Esophagus muscularis mucosa (tissue), 4 donors: ENCODE data around the gene RNF217. TPM values are rescaled to one million over a fixed set of nuclear protein-coding genes. Genes with fewer than 3 reads are reported as not detected.

Experiments used
- DNase-seq: peaks from one replicate; pipeline ENCODE4 v3.0.0-alpha.2; 2017; ENCODE audit errors: extremely low spot score
- H3K27ac ChIP-seq, 4 donors: fragments of 200-600 bp; sonication (generic); replicated peaks in 1 of 4; 1 replicate in 3 of 4; 2 replicates in 1 of 4; pipeline ENCODE4 v1.5.1; 2016 to 2019; ENCODE audit warnings: mild to moderate bottlenecking in 1 of 4
- H3K27me3 ChIP-seq, 4 donors: fragments of 200-600 bp; sonication (generic); one replicate each; pipeline versions ENCODE4 v1.5.1 to v1.6.0; 2016 to 2019
- H3K36me3 ChIP-seq, 4 donors: fragments of 200-600 bp; sonication (generic); one replicate each; pipeline ENCODE4 v1.5.1; 2016 to 2019
- H3K4me1 ChIP-seq, 4 donors: fragments of 200-600 bp; sonication (generic); one replicate each; pipeline ENCODE4 v1.5.1; 2016 to 2019
- H3K4me3 ChIP-seq, 4 donors: fragments of 200-600 bp; sonication (generic); 1 replicate in 2 of 4; 2 replicates in 2 of 4; pipeline ENCODE4 v1.5.1; 2016 to 2019; ENCODE audit warnings: mild to moderate bottlenecking in 4 of 4, moderate library complexity in 1 of 4
- H3K9me3 ChIP-seq, 4 donors: fragments of 200-600 bp; sonication (generic); 1 replicate in 3 of 4; 2 replicates in 1 of 4; pipeline ENCODE4 v1.5.1; 2016 to 2019
- CTCF ChIP-seq, 3 experiments: fragments of 200-600 bp in 2 of 3; fragments of 450-650 bp in 1 of 3; sonication (generic) in 2 of 3; IDR thresholded peaks; one replicate each; pipeline ENCODE4 v1.5.1; 2017 to 2019; ENCODE audit warnings: antibody characterized with exemption in 3 of 3, mild to moderate bottlenecking in 2 of 3, moderate library complexity in 1 of 3
- EP300 ChIP-seq: sonication (generic); formaldehyde crosslinking; IDR thresholded peaks from one replicate; pipeline ENCODE4 v1.6.1; 2017; ENCODE audit warnings: antibody characterized with exemption
- POLR2A ChIP-seq: fragments of 450-650 bp; IDR thresholded peaks from one replicate; pipeline ENCODE4 v1.6.1; 2017; ENCODE audit warnings: antibody characterized with exemption, moderate library complexity, mild to moderate bottlenecking, low read depth
- POLR2AphosphoS5 ChIP-seq, 2 donors: sonication (generic); formaldehyde crosslinking; IDR thresholded peaks; one replicate each; pipeline ENCODE4 v1.6.1; 2017; ENCODE audit warnings: antibody characterized with exemption in 2 of 2
- WGBS: methylation state at CpG from one replicate; pipeline ENCODE4 v1.1.5; 2018; 5-methylcytosine and 5-hydroxymethylcytosine counted together
- intact Hi-C: fragments of 100-400 bp; cut with DNase I; formaldehyde crosslinking; loops from one replicate; pipeline ENCODE4 v1.15.1; 2023
- total RNA-seq, 4 donors: library from RNA; depleted of rRNA; stranded (reverse); fragments of >200 nt; gene quantifications; one replicate each; pipeline versions ENCODE4 v1.1.0 to v1.2.1, GENCODE V29; 2016

RNF217 gene
- total RNA-seq, 4 donors from 2014 or later, result 20.0 to 34.9 (median 23.2) TPM

GRCh38 chr6:124999105-124999764 is 37.0 kb downstream of the RNF217 start:
- Histone ChIP-seq H3K27ac (no peak overlapping the region), H3K27me3 (no peaks in the 10 kb centered on the region), H3K4me1 (peaks cover 11 to 35% (median 25%) of the 10 kb centered on the region in 4 donors), H3K9me3 (no peaks in the 10 kb centered on the region), H3K4me3 (no peak overlapping the region), H3K36me3 (no peaks in the 10 kb centered on the region)
- DNase-seq, result no peak
- WGBS, result 23% methylated on average over 2 of the region's 2 CpGs
- TF ChIP-seq POLR2A (no peak), POLR2AphosphoS5 (IDR thresholded peaks at IDR 0.05) (no peak), EP300 (no peak), CTCF (IDR thresholded peaks at IDR 0.05) (no peak)
- intact Hi-C loops, result no loop called here

- no peak for DNase-seq
- TF ChIP-seq CTCF (IDR thresholded peaks at IDR 0.05), result no peak
- no peak for TF ChIP-seq POLR2A
- no peak for TF ChIP-seq EP300
- TF ChIP-seq POLR2AphosphoS5 (IDR thresholded peaks at IDR 0.05), result no peak
- peak overlapping the region; percentile 27 to 35 (median 32) for H3K4me3 ChIP-seq
- WGBS, result 36% methylated on average over 4 of the region's 4 CpGs
- H3K9me3 ChIP-seq, result no peaks in the 10 kb centered on the region
- no peak overlapping the region for H3K27ac ChIP-seq
- peaks cover 11 to 30% (median 22%) of the 10 kb centered on the region in 4 donors for H3K4me1 ChIP-seq
- H3K27me3 ChIP-seq, result no peaks in the 10 kb centered on the region
- intact Hi-C loops, result no loop called here
- H3K36me3 ChIP-seq, result no peaks in the 10 kb centered on the region
Observed at GRCh38 chr6:125001684-125002405, 39.6 kb downstream of the RNF217 start.

GRCh38 chr6:125002406-125002741 is 40.1 kb downstream of the RNF217 start:
- intact Hi-C loops, result no loop called here
- TF ChIP-seq CTCF (IDR thresholded peaks at IDR 0.05) (no peak), EP300 (no peak), POLR2AphosphoS5 (IDR thresholded peaks at IDR 0.05) (no peak), POLR2A (no peak)
- Histone ChIP-seq H3K27ac (no peak overlapping the region), H3K27me3 (no peaks in the 10 kb centered on the region), H3K4me3 (peak overlapping the region; percentile 27 to 35 (median 32)), H3K4me1 (peaks cover 11 to 30% (median 22%) of the 10 kb centered on the region in 4 donors), H3K36me3 (no peaks in the 10 kb centered on the region), H3K9me3 (no peaks in the 10 kb centered on the region)
- DNase-seq, result no peak
- WGBS, result 60% methylated on average over 8 of the region's 8 CpGs

GRCh38 chr6:125003070-125003469 is 40.8 kb downstream of the RNF217 start:
- H3K4me1 ChIP-seq, result peaks cover 11 to 31% (median 22%) of the 10 kb centered on the region in 4 donors
- DNase-seq, result no peak
- intact Hi-C loops, result no loop called here
- WGBS, result 90% methylated on average over 2 of the region's 2 CpGs
- H3K4me3 ChIP-seq, result no peak overlapping the region
- no peak overlapping the region for H3K27ac ChIP-seq
- no peaks in the 10 kb centered on the region for H3K27me3 ChIP-seq
- no peaks in the 10 kb centered on the region for H3K36me3 ChIP-seq
- H3K9me3 ChIP-seq, result no peaks in the 10 kb centered on the region
- TF ChIP-seq POLR2A (no peak), CTCF (IDR thresholded peaks at IDR 0.05) (no peak), POLR2AphosphoS5 (IDR thresholded peaks at IDR 0.05) (no peak), EP300 (no peak)
